CD14-positive monocyte (primary cell): Measurements from ENCODE around the gene VSIG10L2. TPM values are rescaled to one million over a fixed set of nuclear protein-coding genes. Genes with fewer than 3 reads are reported as not detected.

ENCODE experiments used
- DNase-seq, 3 donors: peaks; one replicate each; pipeline ENCODE4 v3.0.0-alpha.2; 2011 to 2022
- H2AFZ ChIP-seq: 2 replicates; pipeline ENCODE4 v1.6.0; 2012; ENCODE audit warnings: mild to moderate bottlenecking, low read depth, low read length, inconsistent platforms; ENCODE audit not compliant: insufficient read depth, poor library complexity, severe bottlenecking
- H3K27ac ChIP-seq, 2 donors: 1 replicate in 1 of 2; 2 replicates in 1 of 2; pipeline ENCODE4 v1.5.1; 2012 to 2013; ENCODE audit warnings: low read length in 2 of 2, control low read depth in 1 of 2, inconsistent platforms in 1 of 2, low read depth in 1 of 2, mild to moderate bottlenecking in 1 of 2
- H3K27me3 ChIP-seq, 2 donors: one replicate each; pipeline versions ENCODE4 v1.6.0 to v1.6.1; 2011 to 2013; ENCODE audit warnings: low read length in 2 of 2; ENCODE audit not compliant: control insufficient read depth in 2 of 2, insufficient read depth in 2 of 2
- H3K36me3 ChIP-seq, 2 donors: replicated peaks in 1 of 2; 1 replicate in 1 of 2; 2 replicates in 1 of 2; pipeline versions ENCODE4 v1.5.1 to v1.6.1; 2012 to 2013; ENCODE audit warnings: low read length in 2 of 2, control low read depth in 1 of 2, inconsistent platforms in 1 of 2, mild to moderate bottlenecking in 1 of 2; ENCODE audit not compliant: insufficient read depth in 2 of 2, control insufficient read depth in 1 of 2
- H3K4me1 ChIP-seq, 2 donors: 1 replicate in 1 of 2; 2 replicates in 1 of 2; pipeline versions ENCODE4 v1.5.1 to v1.6.1; 2012 to 2013; ENCODE audit warnings: low read length in 2 of 2, control low read depth in 1 of 2, inconsistent platforms in 1 of 2, mild to moderate bottlenecking in 1 of 2, moderate library complexity in 1 of 2; ENCODE audit not compliant: insufficient read depth in 2 of 2, control insufficient read depth in 1 of 2
- H3K4me2 ChIP-seq: replicated peaks from 2 replicates; pipeline ENCODE3; 2012; ENCODE audit warnings: low read length, moderate library complexity, mild to moderate bottlenecking; ENCODE audit not compliant: poor library complexity, severe bottlenecking; ENCODE audit errors: extremely low read depth
- H3K4me3 ChIP-seq, 3 experiments: fragments of 200-600 bp in 1 of 3; sonication (generic) in 1 of 3; replicated peaks in 1 of 3; 1 replicate in 2 of 3; 2 replicates in 1 of 3; pipeline ENCODE4 v1.5.1; 2011 to 2013; ENCODE audit warnings: low read length in 3 of 3, mild to moderate bottlenecking in 3 of 3, control low read depth in 2 of 3, low read depth in 2 of 3, inconsistent platforms in 1 of 3, moderate library complexity in 1 of 3
- H3K79me2 ChIP-seq: 2 replicates; pipeline ENCODE4 v1.6.0; 2012; ENCODE audit warnings: mild to moderate bottlenecking, control low read depth, inconsistent platforms, low read length, moderate library complexity; ENCODE audit not compliant: insufficient read depth
- H3K9ac ChIP-seq: 2 replicates; pipeline ENCODE4 v1.6.0; 2017; ENCODE audit warnings: low read length, mild to moderate bottlenecking; ENCODE audit not compliant: insufficient read depth, poor library complexity, severe bottlenecking
- H3K9me3 ChIP-seq, 2 donors: replicated peaks in 1 of 2; 1 replicate in 1 of 2; 2 replicates in 1 of 2; pipeline versions ENCODE4 v1.5.1 to v1.6.1; 2012 to 2013; ENCODE audit warnings: low read length in 2 of 2, control low read depth in 1 of 2; ENCODE audit not compliant: control insufficient read depth in 1 of 2, insufficient read depth in 1 of 2
- H4K20me1 ChIP-seq: 2 replicates; pipeline ENCODE4 v1.6.0; 2012; ENCODE audit warnings: mild to moderate bottlenecking, low read length, control low read depth, moderate library complexity; ENCODE audit not compliant: insufficient read depth
- H3K27ac Mint-ChIP-seq, 7 donors: one replicate each; pipeline ENCODE4 v1.8.0; 2020; ENCODE audit warnings: mild to moderate bottlenecking in 7 of 7, mixed read lengths in 7 of 7, moderate library complexity in 6 of 7, inconsistent platforms in 2 of 7
- H3K27me3 Mint-ChIP-seq, 3 donors: one replicate each; pipeline ENCODE4 v1.8.0; 2021 to 2022; ENCODE audit warnings: low read depth in 3 of 3, mild to moderate bottlenecking in 3 of 3, mixed read lengths in 3 of 3, moderate library complexity in 3 of 3, inconsistent platforms in 1 of 3
- H3K36me3 Mint-ChIP-seq, 2 donors: one replicate each; pipeline ENCODE4 v1.8.0; 2020; ENCODE audit warnings: mixed read lengths in 2 of 2, inconsistent platforms in 1 of 2, mild to moderate bottlenecking in 1 of 2
- H3K4me1 Mint-ChIP-seq: one replicate; pipeline ENCODE4 v1.8.0; 2020; ENCODE audit warnings: mild to moderate bottlenecking, mixed read lengths
- H3K4me3 Mint-ChIP-seq, 2 donors: one replicate each; pipeline ENCODE4 v1.8.0; 2020; ENCODE audit warnings: mild to moderate bottlenecking in 2 of 2, mixed read lengths in 2 of 2, moderate library complexity in 1 of 2
- H3K9me3 Mint-ChIP-seq, 7 donors: one replicate each; pipeline ENCODE4 v1.8.0; 2020 to 2022; ENCODE audit warnings: mixed read lengths in 7 of 7, mild to moderate bottlenecking in 6 of 7, moderate library complexity in 6 of 7, inconsistent platforms in 2 of 7
- WGBS: methylation state at CpG from one replicate; pipeline ENCODE4 v1.1.5; 2013; ENCODE audit warnings: missing lambda C conversion rate; ENCODE audit not compliant: insufficient coverage; 5-methylcytosine and 5-hydroxymethylcytosine counted together
- intact Hi-C, 2 donors: fragments of 100-400 bp; cut with micrococcal nuclease; formaldehyde crosslinking; loops; one replicate each; pipeline versions ENCODE4 v1.15.0 to v1.15.1; 2023
- polyA minus RNA-seq: library from RNA; depleted of rRNA, polyadenylated mRNA; stranded (reverse); fragments of >200 nt; gene quantifications from 2 replicates; pipeline ENCODE4 v1.2.3, GENCODE V29; 2012
- polyA plus RNA-seq, 3 donors: library from polyadenylated mRNA; depleted of rRNA in 1 of 3; unstranded in 2 of 3; stranded (reverse) in 1 of 3; fragments of 300-500 nt in 2 of 3; fragments of >200 nt in 1 of 3; fragmentation: Illumina TruSeq in 2 of 3; gene quantifications; 1 replicate in 2 of 3; 2 replicates in 1 of 3; pipeline ENCODE4 v1.2.3, GENCODE V29; 2012 to 2021
- total RNA-seq, 12 experiments: library from RNA in 1 of 12; stranded (reverse) in 1 of 12; fragments of 120-200 nt in 1 of 12; gene quantifications; one replicate each; pipeline ENCODE4 v1.2.4 and lab custom pipeline; 2013 to 2026; ENCODE audit warnings: mixed read lengths in 6 of 12, inconsistent platforms in 1 of 12
- TF ChIP-seq, protein P1 (sequence below): fragments of 200-600 bp; IDR thresholded peaks from one replicate; pipeline ENCODE4 v1.8.0; 2022; ENCODE audit warnings: antibody characterized with exemption, mild to moderate bottlenecking

VSIG10L2 gene
- total RNA-seq (2013): not detected
- polyA plus RNA-seq (not detected), polyA minus RNA-seq (not detected in 2 replicates), total RNA-seq (lab: John Stamatoyannopoulos, UW) (0 to 1.5 (median 0.06) reads per million in 11 experiments)

DNA sequence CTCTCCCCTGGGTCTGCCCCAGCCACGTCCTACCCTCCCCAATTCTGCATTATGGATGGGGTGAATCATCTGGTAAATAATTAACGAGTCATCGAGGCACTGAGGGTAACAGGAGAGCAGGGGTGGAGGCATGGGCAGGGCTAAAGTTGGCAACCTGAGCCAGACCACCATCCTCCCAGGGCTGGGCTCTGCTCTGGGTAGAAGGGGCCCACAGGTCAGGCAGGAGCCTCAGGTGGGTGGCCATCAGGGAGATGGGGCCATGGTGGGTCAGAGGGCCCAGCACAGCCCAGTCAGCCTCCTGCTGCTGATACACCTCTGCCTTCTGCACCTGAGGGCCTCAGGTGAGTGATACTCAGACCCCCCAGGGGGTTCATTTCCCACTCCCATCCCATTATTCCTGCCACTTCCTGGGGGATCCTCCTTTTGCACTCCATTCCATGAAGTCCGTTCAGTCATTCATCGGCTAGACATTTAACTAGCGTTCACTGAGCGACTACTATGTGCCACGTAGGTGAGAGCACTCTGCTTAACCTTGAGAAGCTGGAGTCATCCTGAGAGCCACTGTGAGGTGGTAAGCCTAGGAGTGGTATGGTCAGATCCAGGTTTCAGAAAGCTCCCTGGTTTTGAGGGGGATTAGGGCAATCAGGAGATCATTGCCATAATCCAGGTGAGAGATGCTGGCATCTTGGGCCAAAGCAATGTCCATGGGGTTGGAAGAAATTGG is at the start of gene VSIG10L2:
VSIG10L2 (plus strand) TSS at position 248 of the 724 bp plus-strand sequence; CDS start at position 260, 12 bp downstream.
- Histone ChIP-seq H3K79me2 (no peaks in the 10 kb centered on the region), H3K4me1 (no peaks in the 10 kb centered on the region), H3K4me2 (no peak within 1 kb of the TSS), H4K20me1 (no peaks in the 10 kb centered on the region), H3K27ac (no peak within 1 kb of the TSS), H3K4me3 (no peak within 1 kb of the TSS), H3K9me3 (no peaks in the 10 kb centered on the region), H3K9ac (no peak within 1 kb of the TSS), H2AFZ (no peak within 1 kb of the TSS), H3K36me3 (no peaks in the 10 kb centered on the region), H3K27me3 (no peaks in the 10 kb centered on the region)
- H3K27me3 Mint-ChIP-seq: peaks cover 2 to 7% (median 2%) of the 10 kb centered on the region in 3 donors
- 94% methylated on average over 5 of the region's 8 CpGs for WGBS
- DNase-seq: no peak
- intact Hi-C loops: no loop called here
- TF ChIP-seq, protein P1, sequence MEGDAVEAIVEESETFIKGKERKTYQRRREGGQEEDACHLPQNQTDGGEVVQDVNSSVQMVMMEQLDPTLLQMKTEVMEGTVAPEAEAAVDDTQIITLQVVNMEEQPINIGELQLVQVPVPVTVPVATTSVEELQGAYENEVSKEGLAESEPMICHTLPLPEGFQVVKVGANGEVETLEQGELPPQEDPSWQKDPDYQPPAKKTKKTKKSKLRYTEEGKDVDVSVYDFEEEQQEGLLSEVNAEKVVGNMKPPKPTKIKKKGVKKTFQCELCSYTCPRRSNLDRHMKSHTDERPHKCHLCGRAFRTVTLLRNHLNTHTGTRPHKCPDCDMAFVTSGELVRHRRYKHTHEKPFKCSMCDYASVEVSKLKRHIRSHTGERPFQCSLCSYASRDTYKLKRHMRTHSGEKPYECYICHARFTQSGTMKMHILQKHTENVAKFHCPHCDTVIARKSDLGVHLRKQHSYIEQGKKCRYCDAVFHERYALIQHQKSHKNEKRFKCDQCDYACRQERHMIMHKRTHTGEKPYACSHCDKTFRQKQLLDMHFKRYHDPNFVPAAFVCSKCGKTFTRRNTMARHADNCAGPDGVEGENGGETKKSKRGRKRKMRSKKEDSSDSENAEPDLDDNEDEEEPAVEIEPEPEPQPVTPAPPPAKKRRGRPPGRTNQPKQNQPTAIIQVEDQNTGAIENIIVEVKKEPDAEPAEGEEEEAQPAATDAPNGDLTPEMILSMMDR: no peak
- H3K36me3 Mint-ChIP-seq: no peaks in the 10 kb centered on the region
- no peaks in the 10 kb centered on the region for H3K4me1 Mint-ChIP-seq
- H3K4me3 Mint-ChIP-seq: no peak within 1 kb of the TSS
- H3K9me3 Mint-ChIP-seq: no peaks in the 10 kb centered on the region
- H3K27ac Mint-ChIP-seq: peak within 1 kb of the TSS in 2 of 7 donors; percentile 33 to 45

GRCh38 chr11:125901872-125902271 is 44.0 kb upstream of the VSIG10L2 start:
- H3K27ac Mint-ChIP-seq: no peak overlapping the region
- H3K4me1 Mint-ChIP-seq: peaks cover 23% of the 10 kb centered on the region
- Histone ChIP-seq H3K9me3 (peaks cover 0 to 16% of the 10 kb centered on the region in 2 donors), H3K36me3 (peaks cover 13 to 30% of the 10 kb centered on the region in 2 donors), H3K27me3 (peaks cover 30 to 36% of the 10 kb centered on the region in 2 donors), H3K4me1 (peaks cover 16 to 20% of the 10 kb centered on the region in 2 donors), H3K9ac (no peak overlapping the region), H2AFZ (no peak overlapping the region), H3K27ac (no peak overlapping the region), H4K20me1 (peaks cover 5% of the 10 kb centered on the region), H3K4me2 (no peak overlapping the region), H3K79me2 (peaks cover 42% of the 10 kb centered on the region), H3K4me3 (no peak overlapping the region)
- DNase-seq: no peak
- H3K9me3 Mint-ChIP-seq: peaks cover 0 to 22% (median 12%) of the 10 kb centered on the region in 7 donors
- H3K36me3 Mint-ChIP-seq: peaks cover 27 to 30% of the 10 kb centered on the region in 2 donors
- TF ChIP-seq, protein P1: no peak
- peak overlapping the region in 1 of 2 donors; percentile 51 for H3K4me3 Mint-ChIP-seq
- intact Hi-C loops: loop anchor here in 1 of 2 donors (2.0 kb wide), 1 partner anchor 15 kb away; the partner anchor contains the start of gene HYLS1
- H3K27me3 Mint-ChIP-seq: peaks cover 33 to 38% (median 37%) of the 10 kb centered on the region in 3 donors
- 80% methylated on average over 1 of the region's 6 CpGs for WGBS
